ENCODE data around the gene CYTH1.
"Not testable (repeated sequence)": the region's sequence is repeated elsewhere in the genome, so short reads cannot be mapped to it uniquely, and the experiment has no call there.

The CYTH1 gene

DNA sequence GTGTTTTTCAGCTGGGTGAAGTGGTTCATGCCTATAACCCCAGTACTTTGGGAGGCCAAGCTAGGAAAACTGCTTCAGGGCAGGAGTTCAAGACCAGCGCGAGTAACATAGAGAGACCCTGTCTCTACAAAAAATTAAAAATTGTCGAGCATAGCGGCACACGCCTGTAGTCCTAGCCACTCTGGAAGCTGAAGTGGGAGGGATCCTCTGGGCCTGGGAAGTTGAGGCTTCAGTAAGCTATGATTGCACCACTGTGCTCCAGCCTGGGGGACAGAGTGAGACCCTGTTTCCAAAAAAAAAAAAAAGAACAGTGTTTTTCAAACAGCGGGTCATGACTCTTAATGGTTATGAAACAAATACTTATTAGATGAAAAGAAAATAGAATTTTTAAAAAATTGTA, 2.3 kb upstream of the CYTH1 start:
- TF ChIP-seq, protein P1, sequence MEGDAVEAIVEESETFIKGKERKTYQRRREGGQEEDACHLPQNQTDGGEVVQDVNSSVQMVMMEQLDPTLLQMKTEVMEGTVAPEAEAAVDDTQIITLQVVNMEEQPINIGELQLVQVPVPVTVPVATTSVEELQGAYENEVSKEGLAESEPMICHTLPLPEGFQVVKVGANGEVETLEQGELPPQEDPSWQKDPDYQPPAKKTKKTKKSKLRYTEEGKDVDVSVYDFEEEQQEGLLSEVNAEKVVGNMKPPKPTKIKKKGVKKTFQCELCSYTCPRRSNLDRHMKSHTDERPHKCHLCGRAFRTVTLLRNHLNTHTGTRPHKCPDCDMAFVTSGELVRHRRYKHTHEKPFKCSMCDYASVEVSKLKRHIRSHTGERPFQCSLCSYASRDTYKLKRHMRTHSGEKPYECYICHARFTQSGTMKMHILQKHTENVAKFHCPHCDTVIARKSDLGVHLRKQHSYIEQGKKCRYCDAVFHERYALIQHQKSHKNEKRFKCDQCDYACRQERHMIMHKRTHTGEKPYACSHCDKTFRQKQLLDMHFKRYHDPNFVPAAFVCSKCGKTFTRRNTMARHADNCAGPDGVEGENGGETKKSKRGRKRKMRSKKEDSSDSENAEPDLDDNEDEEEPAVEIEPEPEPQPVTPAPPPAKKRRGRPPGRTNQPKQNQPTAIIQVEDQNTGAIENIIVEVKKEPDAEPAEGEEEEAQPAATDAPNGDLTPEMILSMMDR (conservative IDR thresholded peaks at IDR 0.05; ENCODE audit: control insufficient read depth, insufficient read depth, low read depth, low read length) = no peak
- no peak for DNase-seq (ENCODE audit: low read depth)
- H3K4me3 ChIP-seq (ENCODE audit: control insufficient read depth, low read depth, low read length) = no peak overlapping the region

DNA sequence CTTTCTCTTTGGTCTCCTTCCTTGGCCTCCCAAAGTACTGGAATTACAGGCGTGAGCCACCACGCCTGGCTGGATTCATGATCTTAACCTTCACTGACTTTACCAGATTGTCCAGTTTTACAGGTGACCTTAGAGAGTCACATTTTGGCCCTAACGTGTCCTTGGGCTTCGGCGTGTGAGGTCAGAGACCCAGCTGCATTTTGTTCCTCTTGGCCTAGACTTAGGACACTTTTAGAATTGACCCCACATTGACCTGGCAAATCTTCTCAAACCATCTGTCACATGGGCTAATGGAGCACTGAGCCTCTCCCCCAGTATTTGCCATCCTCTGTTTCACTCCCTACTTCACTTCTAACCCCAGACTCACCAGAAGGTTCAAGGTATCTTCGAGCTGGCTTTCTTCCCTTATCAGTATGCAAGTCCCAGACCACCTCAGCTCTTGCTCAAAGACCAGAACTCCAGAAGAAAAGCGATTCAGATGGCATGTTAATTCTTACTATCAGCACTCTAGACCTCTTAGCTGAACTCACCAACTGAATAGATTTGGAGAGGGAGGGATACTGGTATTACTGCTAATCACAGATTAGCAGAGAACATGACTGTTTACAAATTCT, 1.7 kb upstream of the CYTH1 start:
- no peak overlapping the region for H3K4me3 ChIP-seq (ENCODE audit: control insufficient read depth, low read depth, low read length)
- TF ChIP-seq, protein P1 (conservative IDR thresholded peaks at IDR 0.05; ENCODE audit: control insufficient read depth, insufficient read depth, low read depth, low read length) = no peak
- no peak for DNase-seq (ENCODE audit: low read depth)

DNA sequence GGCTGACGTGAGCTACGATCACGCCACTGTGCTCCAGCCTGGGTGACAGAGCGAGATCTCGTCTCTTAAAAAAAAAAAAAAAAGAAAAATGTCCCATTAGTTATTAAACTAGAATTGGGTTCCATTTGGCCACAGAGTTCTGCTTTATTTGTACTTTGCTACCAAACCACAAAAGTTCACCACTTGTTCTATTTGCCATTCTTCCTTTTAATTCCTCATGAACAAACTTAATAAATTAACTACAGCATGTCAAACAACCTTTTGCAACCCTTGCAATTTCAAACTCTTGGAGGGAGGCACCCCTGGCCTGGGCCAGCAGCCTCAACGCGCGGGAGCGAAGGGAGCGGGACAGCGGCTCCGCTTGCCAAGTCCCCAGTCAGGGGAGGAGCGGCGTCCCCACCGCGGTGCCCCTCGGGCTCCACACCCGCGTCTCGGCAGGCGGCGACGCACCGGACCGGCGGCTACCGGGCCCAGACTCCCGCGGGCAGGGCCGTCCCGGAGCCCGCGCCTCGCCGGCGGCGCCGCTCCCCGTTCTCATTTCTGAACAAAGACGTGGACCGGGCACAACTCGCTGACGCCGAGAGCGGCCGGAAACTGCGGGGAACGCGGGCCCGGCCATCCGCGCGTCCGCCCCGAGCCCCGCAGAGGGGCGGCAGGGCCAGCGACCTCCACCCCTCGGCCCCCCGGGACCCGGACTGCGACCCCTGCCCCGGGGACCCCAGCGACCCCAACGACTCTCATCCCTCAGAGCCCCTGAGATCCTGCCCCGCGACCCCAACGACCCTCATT, 775 bp downstream of the CYTH1 start:
- H3K4me3 ChIP-seq (ENCODE audit: control insufficient read depth, low read depth, low read length) = peak overlapping the region; percentile 61
- TF ChIP-seq, protein P1 (conservative IDR thresholded peaks at IDR 0.05; ENCODE audit: control insufficient read depth, insufficient read depth, low read depth, low read length) = no peak
- peak; percentile 41 for DNase-seq (ENCODE audit: low read depth)

DNA sequence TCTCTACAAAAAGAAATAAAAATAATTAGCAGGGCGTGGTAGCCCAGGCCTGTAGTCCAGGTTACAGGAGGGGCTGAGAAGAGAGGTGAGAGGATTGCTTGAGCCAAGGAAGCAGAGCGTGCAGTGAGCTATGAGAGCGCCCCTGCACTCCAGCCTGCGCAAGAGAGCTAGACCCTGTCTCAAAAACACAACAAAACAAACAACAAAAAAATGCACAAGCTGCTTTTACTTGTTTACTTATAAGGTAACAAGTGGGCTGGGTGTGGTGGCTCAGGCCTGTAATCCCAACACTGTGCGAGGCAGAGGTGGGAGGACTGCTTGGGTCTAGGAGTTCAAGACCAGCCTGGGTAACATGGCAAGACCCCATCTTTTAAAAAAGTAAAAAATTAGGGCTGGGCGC, 1.7 kb downstream of the CYTH1 start:
- TF ChIP-seq, protein P1 (conservative IDR thresholded peaks at IDR 0.05; ENCODE audit: control insufficient read depth, insufficient read depth, low read depth, low read length) = no peak
- DNase-seq (ENCODE audit: low read depth) = no peak
- H3K4me3 ChIP-seq (ENCODE audit: control insufficient read depth, low read depth, low read length) = no peak overlapping the region

DNA sequence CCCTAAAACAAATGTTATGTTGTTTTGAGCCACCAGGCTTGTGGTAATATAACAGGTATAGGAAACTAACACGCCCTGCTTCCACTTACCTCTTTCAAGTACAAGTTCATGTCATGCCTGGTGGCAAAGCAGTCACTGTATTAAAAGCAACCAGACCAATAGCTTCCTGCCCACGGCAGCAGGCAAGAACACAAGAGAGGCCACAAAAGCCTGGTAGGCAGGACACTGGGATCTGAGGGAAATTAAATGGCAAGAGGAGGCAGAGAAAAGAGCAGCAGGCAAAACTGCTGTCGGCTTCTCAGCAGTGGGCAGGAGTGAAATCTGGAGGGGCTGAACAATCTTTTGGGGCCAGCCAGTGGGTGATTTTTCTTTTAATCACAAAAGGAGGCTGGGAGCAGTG, 2.2 kb downstream of the CYTH1 start:
- TF ChIP-seq, protein P1 (conservative IDR thresholded peaks at IDR 0.05; ENCODE audit: control insufficient read depth, insufficient read depth, low read depth, low read length) = no peak
- H3K4me3 ChIP-seq (ENCODE audit: control insufficient read depth, low read depth, low read length) = no peak overlapping the region
- no peak for DNase-seq (ENCODE audit: low read depth)

DNA sequence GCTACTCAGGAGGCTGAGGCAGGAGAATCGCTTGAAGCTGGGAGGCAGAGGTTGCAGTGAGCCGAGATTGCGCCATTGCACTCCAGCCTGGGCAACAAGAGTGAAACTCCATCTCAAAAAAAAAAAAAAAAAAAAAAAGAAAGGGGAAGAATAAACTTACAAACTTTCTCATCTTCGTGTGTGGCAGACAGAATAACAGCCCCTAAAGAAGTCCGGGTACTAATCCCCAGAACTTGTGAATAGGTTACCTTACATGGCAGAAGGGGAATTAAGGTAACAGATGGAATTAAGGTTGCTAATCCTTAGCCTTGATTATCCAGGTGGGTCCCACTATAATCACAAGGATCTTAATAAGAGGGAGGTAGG, 2.8 kb downstream of the CYTH1 start:
- not testable (repeated sequence) for DNase-seq (ENCODE audit: low read depth); H3K4me3 ChIP-seq (ENCODE audit: control insufficient read depth, low read depth, low read length)

DNA sequence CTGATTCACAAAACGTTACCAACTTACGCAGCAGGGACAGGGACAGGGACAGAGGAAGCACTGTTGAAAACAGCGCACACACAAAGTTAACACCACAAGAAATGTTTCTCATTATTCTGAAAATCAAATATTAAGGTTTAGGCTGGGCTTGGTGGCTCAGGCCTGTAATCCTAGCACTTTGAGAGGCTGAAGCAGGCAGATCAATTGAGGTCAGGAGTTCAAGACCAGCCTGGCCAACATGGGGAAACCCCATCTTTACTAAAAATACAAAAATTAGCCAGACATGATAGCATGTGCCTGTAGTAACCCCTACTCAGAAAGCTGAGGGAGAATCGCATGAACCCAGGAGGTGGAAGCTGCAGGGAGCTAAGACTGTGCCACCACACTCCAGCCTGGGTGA, 4.2 kb downstream of the CYTH1 start:
- DNase-seq (ENCODE audit: low read depth) = no peak
- no peak overlapping the region for H3K4me3 ChIP-seq (ENCODE audit: control insufficient read depth, low read depth, low read length)

More for the DNA sequence above, 4.2 kb downstream of the CYTH1 start:
- TF ChIP-seq, protein P1 (conservative IDR thresholded peaks at IDR 0.05; ENCODE audit: control insufficient read depth, insufficient read depth, low read depth, low read length) = no peak
